Choroid plexus epithelial cell (primary cell): Measurements from ENCODE around the gene RAD9A.

Experiments
- DNase-seq: peaks from one replicate; pipeline ENCODE4 v3.0.0-alpha.2; 2010; ENCODE audit warnings: low read depth
- H3K4me3 ChIP-seq: 2 replicates; pipeline ENCODE4 v1.5.1; 2011; ENCODE audit warnings: low read depth, mild to moderate bottlenecking, control low read depth, low read length, moderate library complexity
- CTCF ChIP-seq: conservative IDR thresholded peaks from 2 replicates; pipeline ENCODE4 v1.5.1; 2011; ENCODE audit warnings: low read depth, mild to moderate bottlenecking, control low read depth, inconsistent platforms, low read length, moderate library complexity

Gene RAD9A

GRCh38 chr11:67405196-67405567 is 13.4 kb downstream of the RAD9A start:
- H3K4me3 ChIP-seq, result no peak overlapping the region
- TF ChIP-seq CTCF, result no peak
- no peak for DNase-seq

- TF ChIP-seq CTCF, result no peak
- no peak overlapping the region for H3K4me3 ChIP-seq
- DNase-seq, result no peak
Measured at GRCh38 chr11:67405688-67406339, 14.0 kb downstream of the RAD9A start.

- DNase-seq, result no peak
- no peak for TF ChIP-seq CTCF
- no peak overlapping the region for H3K4me3 ChIP-seq
Measured at GRCh38 chr11:67406420-67406968, 14.7 kb downstream of the RAD9A start.

- no peak for TF ChIP-seq CTCF
- no peak for DNase-seq
- H3K4me3 ChIP-seq, result no peak overlapping the region
Measured at GRCh38 chr11:67406969-67407687, 15.3 kb downstream of the RAD9A start.

GRCh38 chr11:67407688-67408163 is 15.9 kb downstream of the RAD9A start:
- no peak for TF ChIP-seq CTCF
- H3K4me3 ChIP-seq, result no peak overlapping the region
- no peak for DNase-seq

GRCh38 chr11:67408437-67409200 is 16.8 kb downstream of the RAD9A start:
- H3K4me3 ChIP-seq, result no peak overlapping the region
- no peak for DNase-seq
- TF ChIP-seq CTCF, result no peak
